EL (cell line): ENCODE results near the gene SPTBN1.
A peak's percentile ranks its signal among the peaks of the same experiment; 100 is the strongest.

ENCODE experiments used
- DNase-seq: peaks from one replicate; pipeline ENCODE4 v3.0.0-alpha.2; 2016

SPTBN1 gene

DNA sequence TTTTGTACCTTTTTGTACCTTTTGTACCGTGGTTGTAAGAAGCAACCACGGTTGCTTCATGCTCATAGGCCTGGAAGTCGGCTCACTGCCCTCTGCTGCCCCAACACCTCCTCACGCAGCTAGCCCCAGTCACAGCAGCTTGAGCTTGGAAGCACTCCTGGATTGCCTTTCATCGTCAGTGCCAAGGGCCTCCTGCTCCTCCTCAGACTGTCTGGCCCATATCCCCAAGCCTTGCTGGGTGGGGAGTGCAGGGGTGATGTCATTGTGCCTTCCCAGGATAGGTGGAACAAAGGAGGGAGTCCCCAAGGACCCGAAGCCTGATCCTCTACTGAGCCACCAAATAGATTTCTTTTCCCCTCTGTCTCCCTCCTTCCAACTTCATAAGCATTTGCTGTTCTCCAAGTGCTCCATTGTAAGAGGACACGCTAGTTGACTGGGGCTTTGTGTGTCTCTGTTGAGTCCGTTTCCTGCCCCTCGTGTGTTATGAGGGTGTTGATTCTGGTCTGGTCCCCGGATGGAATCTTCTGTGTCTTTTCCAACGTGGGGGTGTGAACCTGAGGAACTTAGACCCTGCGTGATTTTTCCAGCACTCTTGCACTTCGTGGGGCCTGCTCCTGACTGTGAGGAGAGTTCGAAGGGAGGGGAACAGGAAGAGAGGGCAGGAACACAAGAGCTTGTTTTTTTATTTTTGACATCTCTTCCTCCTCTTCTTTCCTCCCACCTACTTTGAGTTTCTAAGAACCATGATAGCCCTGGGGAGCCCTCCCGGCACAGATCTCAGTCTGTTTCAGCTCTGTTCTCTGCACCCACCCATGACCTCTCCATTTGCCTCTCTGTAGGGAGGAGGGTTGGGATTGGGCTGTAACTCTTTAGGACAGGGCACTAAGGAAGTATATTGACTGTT, 140.1 kb downstream of the SPTBN1 start:
- no peak for DNase-seq

DNA sequence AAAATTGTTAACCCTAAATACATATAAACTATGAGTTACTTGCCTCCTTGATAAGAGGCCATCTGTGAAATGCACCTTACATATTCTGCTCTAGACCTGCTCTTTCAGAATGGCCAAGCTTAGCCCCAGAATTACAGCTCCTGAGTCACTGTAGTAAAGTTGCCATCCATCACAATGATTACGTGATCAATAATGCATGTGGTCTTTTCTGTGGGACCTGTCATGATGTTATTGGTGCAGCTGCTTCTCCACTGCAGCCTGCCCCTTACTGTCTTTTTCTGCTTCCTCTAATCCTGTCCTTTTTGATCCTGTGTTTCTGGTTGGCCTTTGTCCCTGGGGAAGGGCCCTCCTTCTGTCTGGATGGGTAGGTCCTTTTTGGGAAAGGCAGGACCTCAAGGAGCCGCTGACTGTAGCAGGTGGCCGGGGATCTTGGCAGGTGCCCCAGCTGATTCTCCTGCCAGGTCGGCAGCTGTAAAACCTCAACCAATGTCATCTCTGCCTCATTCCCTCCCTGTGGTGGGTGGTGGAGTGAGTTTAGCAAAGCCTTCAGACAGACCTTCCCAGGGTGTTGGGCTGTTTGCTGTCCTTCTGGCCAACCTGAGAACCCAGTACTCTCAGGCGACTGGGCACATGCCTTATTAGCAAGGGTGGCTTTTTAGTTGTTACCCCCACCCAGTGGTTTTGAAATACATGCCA, 141.2 kb downstream of the SPTBN1 start:
- DNase-seq, result no peak

DNA sequence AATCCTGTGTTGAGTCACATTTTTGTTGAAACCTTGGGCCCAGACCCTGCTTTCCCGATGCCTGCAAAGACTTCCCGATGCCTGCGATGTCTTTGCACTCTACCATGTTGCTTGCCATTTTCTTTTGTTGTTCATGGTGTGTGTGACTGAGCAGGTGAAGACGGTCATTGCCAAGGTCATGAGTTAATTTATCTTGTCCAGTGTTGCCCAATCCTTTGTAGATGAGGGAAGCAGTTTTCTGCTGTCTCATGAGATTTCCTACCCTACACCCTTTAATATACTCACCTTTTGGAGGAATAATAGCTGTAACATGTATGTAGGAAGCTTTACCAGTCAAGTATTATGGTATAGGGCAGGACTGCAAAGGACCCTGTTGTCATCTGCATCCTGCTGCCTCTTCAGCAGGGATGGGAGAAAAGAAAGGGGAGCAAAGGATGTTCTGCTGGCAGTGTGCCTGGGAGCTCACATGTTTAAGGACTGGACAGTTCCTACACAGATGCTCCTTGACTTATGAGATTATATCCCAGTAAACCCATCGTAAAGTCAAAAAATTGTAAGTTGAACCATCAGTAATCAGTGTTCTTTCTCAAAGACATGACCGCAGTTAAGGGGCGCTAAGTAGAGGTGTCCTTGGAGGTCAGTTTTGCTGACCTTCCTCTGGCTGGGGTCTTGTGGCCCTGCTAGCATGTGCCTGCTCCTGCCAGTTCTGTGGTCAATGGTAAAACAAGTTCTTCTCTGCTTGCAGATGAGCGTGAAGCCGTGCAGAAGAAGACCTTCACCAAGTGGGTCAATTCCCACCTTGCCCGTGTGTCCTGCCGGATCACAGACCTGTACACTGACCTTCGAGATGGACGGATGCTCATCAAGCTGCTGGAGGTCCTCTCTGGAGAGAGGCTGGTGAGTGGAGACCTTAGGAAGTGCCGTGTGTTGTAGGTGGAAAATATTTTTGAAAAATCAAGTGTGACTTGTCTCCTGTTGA, 142.5 kb downstream of the SPTBN1 start:
- DNase-seq, result no peak

DNA sequence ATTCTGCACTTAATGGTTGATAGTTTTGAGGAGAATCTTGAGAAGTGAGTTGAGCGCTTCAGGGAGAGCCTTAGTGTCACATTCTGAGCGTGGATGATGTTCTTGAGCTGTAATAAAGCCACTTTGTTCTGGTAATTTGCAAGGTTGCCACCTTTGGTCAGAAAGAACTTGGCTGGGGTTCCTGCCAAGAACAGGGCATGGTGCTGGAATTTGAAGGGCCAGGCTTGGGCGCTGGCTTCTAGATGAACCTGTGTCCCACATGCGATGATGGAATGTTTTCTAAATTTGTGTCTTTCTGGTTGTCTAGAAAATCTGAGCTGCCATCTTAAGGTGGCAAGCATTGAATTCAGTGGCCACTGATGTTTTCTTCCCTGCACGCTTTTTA, 143.2 kb downstream of the SPTBN1 start:
- DNase-seq, result no peak

DNA sequence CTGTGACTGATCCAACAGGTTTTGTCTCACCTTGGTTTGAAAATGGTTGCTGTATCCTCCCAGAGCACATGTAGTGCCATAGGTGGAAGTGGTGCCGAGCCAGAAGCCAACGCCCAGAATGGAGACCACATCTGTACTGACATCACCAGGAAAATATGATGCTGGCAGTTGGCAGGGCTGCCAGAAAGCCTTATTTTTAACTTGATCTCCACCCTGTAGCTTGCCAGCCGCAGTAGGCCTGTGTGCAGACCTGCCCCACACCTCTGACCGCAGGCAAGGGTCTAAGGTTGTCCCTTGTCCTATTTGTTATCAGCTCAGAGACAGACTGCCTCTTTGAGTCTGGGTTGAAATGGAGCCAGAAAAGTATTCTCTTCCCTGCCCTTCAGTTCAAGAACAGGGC, 143.8 kb downstream of the SPTBN1 start:
- peak; percentile 22 for DNase-seq

DNA sequence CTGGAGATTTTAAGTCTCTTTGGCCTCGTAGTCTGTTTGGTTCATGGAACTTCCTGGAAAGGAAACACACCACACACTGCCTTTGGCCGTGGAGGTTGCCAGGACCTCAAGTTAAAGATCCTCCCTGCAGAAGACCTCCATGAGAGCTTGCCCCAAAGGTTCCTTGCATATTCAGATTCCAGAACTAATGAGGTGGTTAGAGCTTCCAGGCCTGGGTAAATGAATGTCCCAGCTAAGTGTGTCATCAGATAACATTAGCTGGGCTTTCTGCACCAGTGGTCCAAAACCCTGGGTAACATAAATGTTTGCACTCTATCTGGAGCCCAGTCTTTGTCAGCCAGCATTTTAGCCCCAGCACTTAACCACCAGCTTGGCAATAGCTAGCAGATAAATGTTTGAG, 145.2 kb downstream of the SPTBN1 start:
- no peak for DNase-seq

DNA sequence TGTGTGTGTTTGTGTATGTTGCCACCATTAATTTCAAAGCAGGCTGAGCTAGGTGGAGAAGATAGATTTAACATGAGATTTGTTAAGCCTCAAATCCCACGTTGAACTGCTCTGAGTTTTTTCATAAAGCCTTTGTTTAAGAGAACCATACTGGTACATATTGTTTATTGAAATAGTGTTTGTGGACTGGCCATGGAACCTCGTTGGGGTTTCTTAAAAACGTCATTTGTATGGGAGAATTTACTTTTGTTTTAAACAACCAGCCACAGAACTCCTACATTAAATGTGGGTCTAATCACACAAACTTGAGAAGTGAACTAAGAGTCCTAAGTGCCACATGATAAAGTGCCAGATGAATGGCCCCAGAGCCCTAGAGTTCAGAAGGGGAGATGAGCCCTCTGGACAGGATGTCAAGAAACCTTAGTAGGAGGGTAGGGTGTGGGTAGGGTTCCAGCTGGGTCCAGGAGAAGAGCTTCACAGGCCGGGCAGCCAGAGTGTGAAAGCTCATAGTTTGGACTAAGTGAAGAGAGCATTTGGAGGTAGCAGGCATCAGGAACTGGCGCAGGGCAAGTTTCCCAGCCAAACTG, 146.7 kb downstream of the SPTBN1 start:
- no peak for DNase-seq

DNA sequence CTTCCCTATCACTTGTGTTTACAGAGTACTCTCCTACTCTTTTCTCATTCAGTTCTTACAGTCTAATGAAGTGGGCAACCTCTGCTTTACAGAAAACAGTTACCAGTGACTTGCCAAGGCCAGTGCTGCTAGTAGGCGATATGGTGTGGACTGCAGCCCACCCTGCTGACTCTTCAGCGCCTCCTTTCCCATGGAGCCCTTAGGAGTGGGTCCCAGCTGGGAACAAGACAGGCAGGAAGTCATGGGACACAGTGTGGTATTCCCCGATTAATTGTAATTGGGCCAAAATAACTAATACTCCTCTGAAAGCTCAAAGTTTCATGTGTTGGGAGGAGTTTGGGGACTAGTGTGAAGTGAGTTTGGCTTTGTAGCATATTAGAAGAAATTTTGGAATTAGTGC, 147.2 kb downstream of the SPTBN1 start:
- no peak for DNase-seq

DNA sequence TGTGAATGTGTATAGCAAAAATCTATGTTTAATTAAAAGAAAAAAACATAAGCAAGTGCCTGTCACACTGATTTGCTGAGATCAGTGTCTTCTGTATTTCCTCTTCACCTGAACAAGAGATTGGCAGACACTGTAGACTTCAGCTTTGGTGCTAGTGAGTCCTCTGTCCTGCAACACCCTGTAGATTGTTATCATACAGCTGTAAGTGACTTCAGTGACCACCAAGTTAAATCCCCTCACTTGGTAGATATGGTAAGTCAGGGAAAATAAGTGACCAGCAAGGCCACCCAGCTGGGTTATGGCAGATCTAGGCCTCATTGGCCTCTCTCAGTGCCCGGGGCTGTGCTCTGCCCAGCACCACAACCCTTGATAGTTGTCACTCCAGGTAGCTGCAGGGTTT, 147.7 kb downstream of the SPTBN1 start:
- DNase-seq, result no peak

DNA sequence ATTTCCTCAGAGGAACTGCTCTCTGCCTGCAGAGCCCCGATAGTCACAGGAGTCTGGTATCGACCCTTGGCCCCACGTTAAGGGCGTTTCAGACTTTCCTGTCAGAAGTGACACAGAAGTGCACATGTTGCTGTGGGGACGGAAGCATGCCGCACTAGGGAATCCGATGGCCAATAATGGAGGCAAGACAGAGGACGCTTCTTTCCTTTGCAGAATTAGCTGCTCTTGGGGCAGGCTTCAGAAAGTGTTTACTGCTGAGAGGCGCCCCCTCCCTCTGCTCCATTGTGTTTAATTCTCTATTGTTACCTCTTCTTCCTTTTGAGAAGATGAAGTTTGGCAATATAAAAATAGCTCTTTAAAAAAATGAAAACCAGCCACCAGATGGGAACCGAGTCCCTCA, 148.7 kb downstream of the SPTBN1 start:
- no peak for DNase-seq

DNA sequence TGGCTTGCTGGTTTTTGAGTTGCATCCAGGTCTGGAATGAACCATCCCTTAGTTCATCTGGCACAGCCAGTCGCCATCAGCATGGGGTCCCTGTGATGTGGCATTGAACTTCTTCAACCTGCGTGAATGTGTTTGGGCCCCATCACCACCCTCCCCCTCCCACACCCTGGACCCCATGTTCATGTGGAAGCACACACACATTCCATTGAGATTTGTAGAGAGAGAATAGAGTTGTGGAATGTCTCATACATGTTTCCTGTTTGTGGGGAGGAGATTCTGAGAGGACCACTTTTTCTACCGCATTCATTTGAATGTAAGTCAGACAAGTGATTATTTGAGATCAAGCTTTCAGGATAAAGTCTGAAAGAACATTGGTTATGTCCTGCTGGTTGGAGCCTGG, 149.7 kb downstream of the SPTBN1 start:
- DNase-seq, result peak; percentile 47

DNA sequence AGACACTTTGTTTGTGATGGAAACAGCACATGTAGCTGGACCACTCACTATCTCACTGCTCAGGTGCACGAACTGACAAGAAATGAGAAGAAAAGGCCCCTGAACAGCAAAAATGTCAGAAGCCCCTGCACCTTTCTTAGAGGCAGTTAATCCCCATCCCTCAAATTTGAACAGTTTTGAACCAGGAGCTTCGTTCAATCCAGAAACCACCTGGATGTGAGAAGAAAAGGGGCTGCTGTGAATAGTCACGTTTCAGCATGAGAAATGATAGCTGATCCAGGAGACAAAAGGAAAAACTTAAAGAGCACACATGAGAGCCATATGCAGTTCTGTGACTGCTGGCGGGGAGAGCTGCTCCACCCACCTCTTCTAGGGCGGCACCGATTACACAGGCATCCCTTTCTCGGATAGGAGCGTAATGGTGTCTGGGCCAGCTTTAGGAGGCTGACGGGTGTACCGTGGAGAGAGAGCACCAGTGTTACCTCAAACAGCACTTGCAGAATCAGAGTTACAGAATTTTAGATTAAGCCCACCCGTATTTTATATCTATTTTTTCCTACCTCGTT, 150.3 kb downstream of the SPTBN1 start:
- DNase-seq, result no peak

DNA sequence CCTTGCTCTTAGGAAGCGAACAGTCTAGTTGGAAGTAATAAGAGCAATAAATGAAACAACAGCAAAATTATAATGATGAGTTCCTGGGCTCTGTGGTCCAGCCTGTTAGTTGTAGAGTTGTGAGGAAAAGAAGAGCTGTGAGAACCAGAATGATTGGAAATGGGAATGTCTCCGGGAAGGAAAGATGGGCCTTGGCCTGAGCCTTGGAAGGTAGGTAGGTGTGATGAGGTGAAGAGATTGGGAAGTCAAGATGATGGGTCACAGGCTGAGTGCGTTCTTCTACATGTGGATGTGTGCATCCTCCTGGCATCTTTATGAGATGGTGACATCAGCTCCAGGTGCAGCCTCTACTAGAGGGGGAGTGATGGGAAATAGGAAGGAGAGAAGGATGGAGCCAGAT, 152.1 kb downstream of the SPTBN1 start:
- DNase-seq, result no peak

DNA sequence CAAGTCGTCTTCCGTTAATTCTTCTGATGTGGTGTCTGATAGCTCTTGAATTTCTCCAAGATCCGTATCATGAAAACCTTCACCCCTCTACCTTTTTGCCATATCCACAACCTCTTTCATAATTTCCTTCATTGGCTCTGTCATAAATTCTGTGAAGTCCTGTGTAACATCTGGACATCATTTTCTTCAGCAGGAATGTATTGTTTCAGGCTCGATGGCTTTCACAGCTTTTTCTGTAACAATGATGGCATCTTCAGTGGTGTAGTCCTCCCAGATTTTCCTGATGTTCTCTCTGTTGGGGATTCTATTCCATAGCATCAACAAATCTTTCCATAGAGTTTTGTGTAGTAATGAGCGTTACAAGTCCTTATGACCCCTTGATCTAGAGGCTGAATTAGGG, 153.1 kb downstream of the SPTBN1 start:
- DNase-seq, result no peak

DNA sequence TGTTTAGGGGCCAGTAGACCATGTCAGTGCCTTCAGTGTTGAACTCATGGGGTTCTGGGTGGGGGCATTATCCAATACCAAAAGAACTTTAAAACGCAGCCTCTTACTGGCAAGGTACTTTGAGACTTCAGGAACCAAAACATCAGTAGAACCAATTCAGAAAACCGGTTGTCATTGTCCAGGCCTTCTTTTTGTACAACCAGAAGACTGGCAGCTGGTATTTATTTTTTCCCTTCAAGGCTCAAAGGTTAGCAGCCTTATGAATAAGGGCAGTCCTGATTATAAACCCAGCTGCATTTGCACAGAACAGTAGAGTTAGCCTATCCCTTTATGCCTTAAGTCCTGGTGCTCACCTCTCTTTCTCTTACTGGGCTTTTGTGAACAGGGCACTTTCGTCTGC, 153.5 kb downstream of the SPTBN1 start:
- DNase-seq, result no peak

DNA sequence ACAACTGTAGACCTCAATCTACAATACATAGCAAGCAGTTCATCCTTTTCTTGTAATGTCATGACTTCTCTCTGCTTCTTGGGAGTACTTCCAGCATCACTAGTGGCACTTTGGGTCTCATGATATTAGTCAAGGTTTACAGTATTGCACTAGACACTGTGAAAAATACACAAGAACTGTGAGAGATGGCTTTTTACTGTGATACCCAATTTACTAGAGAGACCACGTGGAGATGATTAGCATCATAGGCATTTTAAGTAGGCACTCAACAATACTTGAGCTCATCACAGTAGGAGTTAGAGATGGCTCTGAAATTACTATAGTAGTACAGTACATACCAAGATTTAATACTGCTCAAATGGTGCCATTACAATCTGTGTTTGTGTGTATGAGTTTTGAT, 154.6 kb downstream of the SPTBN1 start:
- DNase-seq, result peak; percentile 64

DNA sequence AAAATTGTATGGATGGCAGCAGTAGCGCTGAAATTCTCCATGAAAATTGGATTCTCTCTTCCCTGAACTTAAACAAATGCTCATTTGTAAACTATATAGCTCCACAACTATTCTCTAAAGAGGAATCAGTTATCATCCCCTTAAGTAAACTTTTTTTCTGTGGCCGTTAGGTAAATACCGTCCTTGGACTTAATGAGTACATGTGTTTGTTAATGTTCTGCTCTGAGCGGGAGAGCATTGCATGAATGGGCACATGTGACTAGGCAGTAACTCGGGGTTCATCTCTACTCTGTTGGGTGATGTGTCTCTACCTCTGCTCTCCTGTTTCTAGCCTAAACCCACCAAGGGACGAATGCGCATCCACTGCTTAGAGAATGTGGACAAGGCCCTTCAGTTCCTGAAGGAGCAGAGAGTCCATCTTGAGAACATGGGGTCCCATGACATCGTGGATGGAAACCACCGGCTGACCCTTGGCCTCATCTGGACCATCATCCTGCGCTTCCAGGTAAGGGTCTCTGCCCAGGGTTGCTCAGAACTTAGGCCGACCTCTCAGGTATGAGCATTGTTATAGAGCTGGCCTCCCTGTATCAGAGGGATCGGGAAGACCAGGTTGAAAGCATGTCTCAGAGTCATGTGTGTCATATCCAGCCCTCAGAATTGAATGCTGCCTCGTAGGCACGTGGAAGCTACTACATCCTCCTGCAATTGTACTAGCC, 155.9 kb downstream of the SPTBN1 start:
- DNase-seq, result no peak

DNA sequence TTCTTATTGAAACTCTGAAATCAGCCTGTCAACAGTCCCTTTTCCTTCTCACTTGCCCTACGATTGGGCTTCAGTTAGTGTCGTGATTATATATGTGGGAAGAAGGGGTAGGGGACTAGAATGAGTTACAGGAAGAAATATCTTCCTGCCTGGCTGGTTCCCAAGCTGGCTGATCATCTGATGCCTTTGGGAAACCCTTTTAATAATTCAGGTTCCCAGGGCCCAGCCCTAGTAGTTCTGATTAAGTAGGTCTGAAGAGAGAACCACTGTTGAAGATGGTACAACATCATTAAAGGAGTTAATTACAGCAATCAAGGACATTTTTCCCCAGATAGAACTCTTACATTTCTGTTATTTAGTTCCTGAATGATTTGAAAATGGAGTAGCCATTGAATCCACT, 157.3 kb downstream of the SPTBN1 start:
- DNase-seq, result no peak

DNA sequence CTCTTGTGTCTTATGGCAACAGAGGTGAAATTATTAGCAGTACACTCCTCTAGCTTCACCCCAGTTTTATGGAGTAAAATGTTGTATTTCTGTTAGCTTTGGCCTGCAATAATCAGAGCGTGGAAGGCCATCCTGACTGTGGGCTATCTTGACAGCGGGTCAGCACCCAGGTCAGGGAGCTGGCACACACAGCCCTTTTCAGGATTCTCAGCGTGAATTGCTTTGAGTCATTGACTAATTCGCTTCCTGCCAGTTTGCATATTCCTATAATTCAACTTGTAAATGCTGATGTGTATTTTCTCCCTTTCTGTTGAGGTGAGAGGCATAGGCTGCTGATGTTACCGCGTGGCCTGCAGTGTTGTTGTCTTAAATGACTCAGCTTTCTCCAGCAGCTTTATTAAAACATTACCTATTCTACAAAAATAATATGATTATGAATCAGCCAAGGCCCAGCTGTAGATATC, 157.7 kb downstream of the SPTBN1 start:
- peak; percentile 64 for DNase-seq

DNA sequence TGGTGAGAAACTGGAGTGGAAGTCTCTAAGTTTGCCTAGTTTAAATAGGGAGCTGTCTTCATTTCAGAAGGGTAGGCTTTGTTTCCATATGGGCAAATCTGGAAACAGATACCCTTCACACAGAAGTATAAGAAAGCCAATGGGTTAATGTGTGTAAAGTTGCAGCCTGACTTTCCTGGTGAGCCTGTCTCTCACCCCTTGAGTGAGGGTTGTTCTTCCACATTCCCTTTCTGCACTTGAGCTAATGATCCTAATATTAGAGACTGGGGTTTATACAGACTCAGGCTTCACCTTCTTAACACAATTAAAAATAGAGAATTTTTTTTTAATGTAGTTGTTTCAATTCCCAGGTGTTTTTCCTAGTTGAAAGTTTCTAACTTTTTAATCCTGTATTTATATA, 158.7 kb downstream of the SPTBN1 start:
- no peak for DNase-seq

DNA sequence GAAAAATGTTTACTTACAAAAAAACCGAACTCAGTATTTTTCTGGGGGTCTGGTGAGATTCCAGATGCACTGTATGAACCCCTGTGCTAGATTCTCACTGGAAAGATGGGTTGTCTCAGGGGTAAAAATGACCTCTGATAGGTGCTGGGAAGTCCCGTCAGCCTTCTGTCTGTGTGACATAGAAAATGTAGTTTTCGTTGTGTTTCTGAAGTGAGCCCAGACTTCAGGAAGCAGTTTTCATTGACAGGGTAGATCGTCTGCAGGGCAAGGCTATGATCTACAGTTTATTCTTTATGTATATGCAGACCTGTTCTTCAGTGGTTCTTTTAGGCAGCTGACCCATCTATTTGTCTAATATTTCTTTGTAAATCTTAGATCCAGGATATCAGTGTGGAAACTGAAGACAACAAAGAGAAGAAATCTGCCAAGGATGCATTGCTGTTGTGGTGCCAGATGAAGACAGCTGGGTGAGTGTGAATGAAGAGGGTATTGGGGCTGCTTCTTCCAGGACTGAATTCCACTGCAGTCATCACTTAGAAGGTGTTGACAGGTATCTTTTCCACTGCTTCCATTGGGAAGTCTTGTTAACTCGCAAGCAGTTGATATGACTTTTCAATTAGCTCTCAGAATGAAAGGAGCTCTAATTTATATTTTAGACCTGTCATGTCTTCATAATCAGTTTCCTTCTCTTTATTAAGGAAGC, 159.9 kb downstream of the SPTBN1 start:
- no peak for DNase-seq
